Fibroblast of villous mesenchyme (primary cell): ENCODE data around the gene IL22RA2. TPM values are rescaled to one million over a fixed set of nuclear protein-coding genes. Genes with fewer than 3 reads are reported as not detected.
A peak's percentile ranks its signal among the peaks of the same experiment; 100 is the strongest.

Experiments used
- DNase-seq: peaks from one replicate; pipeline ENCODE4 v3.0.0-alpha.2; 2010; ENCODE audit warnings: low read depth
- H3K4me3 ChIP-seq: 2 replicates; pipeline ENCODE4 v1.5.1; 2011; ENCODE audit warnings: low read depth, mild to moderate bottlenecking, low read length
- total RNA-seq: library from RNA; depleted of rRNA; stranded (reverse); fragments of >200 nt; gene quantifications from 2 replicates; pipeline ENCODE4 v1.2.3, GENCODE V29; 2012
- TF ChIP-seq, protein P1 (sequence below): IDR thresholded peaks from 2 replicates; pipeline ENCODE4 v1.5.1; 2012; ENCODE audit warnings: low read depth, mild to moderate bottlenecking, low read length; ENCODE audit not compliant: insufficient read depth

Gene IL22RA2
- total RNA-seq, 1 donor = not detected

DNA sequence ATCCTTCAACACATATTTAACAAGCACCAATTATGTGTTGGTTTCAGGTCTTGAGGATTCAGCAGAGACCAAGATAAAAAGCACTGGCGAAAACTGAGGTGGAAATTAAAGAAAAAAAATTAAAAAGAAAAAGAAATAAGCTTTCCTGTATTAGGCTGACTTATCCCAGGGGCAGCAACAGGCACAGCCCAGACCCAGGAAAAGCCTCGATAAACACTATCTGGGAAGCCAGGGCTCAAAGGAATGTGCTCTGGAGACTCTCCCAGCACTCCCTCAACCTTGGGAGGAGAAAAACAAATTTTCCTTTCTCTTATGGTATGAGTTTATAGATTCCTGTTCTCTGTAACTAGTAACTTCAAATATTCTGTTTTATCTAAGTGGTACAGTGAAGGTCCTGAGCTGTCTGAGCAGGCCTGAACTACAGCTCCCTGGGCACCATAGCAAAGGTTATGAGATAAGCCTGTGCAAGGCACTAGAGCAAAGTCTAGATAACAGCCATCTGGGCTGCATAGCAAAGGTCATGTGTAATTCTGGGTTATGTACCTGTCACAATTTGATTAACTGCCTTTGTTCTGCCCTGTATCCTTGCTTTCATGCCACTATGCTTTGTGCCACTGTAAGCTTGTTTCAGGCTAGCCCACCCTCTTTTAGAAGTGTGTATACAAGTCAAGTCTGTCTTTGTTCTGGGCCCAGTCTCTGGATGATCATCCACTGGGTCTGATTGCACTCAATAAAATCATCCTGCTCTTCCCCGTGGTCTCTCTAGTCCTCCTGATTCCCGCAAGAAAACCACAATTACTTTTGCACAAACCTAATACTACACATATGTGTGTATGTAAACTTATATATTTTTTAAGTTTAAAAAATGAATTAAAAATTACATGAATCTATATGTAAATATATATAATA is 54.0 kb downstream of the IL22RA2 start:
- TF ChIP-seq, protein P1, sequence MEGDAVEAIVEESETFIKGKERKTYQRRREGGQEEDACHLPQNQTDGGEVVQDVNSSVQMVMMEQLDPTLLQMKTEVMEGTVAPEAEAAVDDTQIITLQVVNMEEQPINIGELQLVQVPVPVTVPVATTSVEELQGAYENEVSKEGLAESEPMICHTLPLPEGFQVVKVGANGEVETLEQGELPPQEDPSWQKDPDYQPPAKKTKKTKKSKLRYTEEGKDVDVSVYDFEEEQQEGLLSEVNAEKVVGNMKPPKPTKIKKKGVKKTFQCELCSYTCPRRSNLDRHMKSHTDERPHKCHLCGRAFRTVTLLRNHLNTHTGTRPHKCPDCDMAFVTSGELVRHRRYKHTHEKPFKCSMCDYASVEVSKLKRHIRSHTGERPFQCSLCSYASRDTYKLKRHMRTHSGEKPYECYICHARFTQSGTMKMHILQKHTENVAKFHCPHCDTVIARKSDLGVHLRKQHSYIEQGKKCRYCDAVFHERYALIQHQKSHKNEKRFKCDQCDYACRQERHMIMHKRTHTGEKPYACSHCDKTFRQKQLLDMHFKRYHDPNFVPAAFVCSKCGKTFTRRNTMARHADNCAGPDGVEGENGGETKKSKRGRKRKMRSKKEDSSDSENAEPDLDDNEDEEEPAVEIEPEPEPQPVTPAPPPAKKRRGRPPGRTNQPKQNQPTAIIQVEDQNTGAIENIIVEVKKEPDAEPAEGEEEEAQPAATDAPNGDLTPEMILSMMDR = no peak
- no peak overlapping the region for H3K4me3 ChIP-seq
- no peak for DNase-seq

DNA sequence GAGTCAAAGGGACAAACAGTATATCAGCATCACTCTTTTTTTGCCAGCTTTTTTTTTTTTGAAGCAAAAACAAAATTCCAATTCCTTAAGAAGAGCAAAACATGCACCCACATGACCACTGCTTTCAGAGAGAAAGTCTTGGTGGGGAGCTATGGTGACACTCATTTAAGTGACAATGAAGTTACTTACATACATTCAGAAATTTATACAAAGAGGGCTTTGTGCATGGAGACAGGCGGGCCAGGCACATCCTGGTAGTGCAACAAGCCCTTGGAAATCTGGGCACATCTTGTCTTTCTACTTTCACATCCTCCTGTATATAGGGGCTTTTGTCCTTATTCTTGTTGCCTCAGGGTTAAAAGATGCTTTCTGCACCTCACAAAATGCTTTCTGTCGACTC is 55.9 kb downstream of the IL22RA2 start:
- no peak overlapping the region for H3K4me3 ChIP-seq
- DNase-seq = peak; percentile 9
- TF ChIP-seq, protein P1 = no peak

- no peak overlapping the region for H3K4me3 ChIP-seq
- TF ChIP-seq, protein P1 = no peak
- no peak for DNase-seq
Observed at GRCh38 chr6:137116807-137117206, 56.6 kb downstream of the IL22RA2 start.

DNA sequence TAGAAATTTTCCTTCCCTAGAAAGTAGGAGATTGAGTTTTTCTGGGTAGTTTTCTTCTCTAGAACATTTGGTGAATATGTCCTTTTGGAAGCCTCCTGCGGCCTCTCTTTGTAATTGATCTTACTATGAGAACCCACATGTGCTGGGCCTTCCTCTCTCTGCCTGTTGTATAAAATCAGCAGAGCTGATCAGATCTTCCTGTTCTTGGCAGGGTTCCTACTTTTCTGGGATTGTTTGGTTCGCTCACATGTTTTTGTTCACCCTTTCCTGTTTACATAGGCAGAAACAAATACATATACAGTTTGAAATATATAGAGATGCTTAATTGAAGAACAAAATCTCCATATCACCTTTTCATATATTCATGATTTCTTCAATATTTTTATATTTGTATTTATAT is 57.8 kb downstream of the IL22RA2 start:
- no peak overlapping the region for H3K4me3 ChIP-seq
- peak; percentile 50 for DNase-seq
- TF ChIP-seq, protein P1 = no peak

DNA sequence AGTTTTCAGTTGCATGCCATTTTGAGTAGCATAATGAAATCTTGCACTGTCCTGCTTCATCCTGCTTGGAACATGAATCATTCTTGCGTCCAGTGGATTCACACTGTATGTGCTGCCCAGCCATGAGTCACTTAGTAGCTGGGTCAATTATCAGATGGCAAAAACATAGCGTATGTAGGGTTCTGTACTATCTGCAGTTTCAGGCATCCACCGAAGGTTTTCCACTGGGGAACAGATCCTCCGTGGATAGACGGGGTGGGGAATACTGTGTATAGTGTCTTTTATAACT is 61.4 kb downstream of the IL22RA2 start:
- no peak overlapping the region for H3K4me3 ChIP-seq
- TF ChIP-seq, protein P1 = no peak
- peak; percentile 49 for DNase-seq

- no peak overlapping the region for H3K4me3 ChIP-seq
- TF ChIP-seq, protein P1 = no peak
- no peak for DNase-seq
Observed at GRCh38 chr6:137111296-137112066, 62.0 kb downstream of the IL22RA2 start.
